Thymus (tissue), 11 donors: ENCODE data around the gene KRTAP5-10. TPM values are rescaled to one million over a fixed set of nuclear protein-coding genes. Genes with fewer than 3 reads are reported as not detected.

Source experiments
- DNase-seq, 9 donors: peaks; one replicate each; pipeline ENCODE4 v3.0.0-alpha.2; 2013; ENCODE audit warnings: low spot score in 9 of 9, low read depth in 6 of 9, missing footprints in 1 of 9
- H3K27ac ChIP-seq, 2 donors: one replicate each; pipeline ENCODE4 v1.5.1; 2013; ENCODE audit warnings: control low read depth in 1 of 2, low read depth in 1 of 2, low read length in 1 of 2, mild to moderate bottlenecking in 1 of 2, moderate library complexity in 1 of 2
- H3K27me3 ChIP-seq, 2 donors: one replicate each; pipeline ENCODE4 v1.5.1; 2013; ENCODE audit warnings: low read length in 1 of 2; ENCODE audit not compliant: control insufficient read depth in 2 of 2, insufficient read depth in 1 of 2
- H3K36me3 ChIP-seq, 2 donors: one replicate each; pipeline ENCODE4 v1.5.1; 2013; ENCODE audit warnings: low read length in 1 of 2, mild to moderate bottlenecking in 1 of 2, moderate library complexity in 1 of 2; ENCODE audit not compliant: control insufficient read depth in 2 of 2, insufficient read depth in 2 of 2
- H3K4me1 ChIP-seq, 2 donors: one replicate each; pipeline ENCODE4 v1.5.1; 2013; ENCODE audit warnings: low read length in 2 of 2; ENCODE audit not compliant: control insufficient read depth in 2 of 2, insufficient read depth in 2 of 2
- H3K4me3 ChIP-seq, 2 donors: one replicate each; pipeline ENCODE4 v1.5.1; 2013; ENCODE audit warnings: low read length in 2 of 2, control low read depth in 1 of 2, mild to moderate bottlenecking in 1 of 2
- H3K9me3 ChIP-seq, 2 donors: one replicate each; pipeline ENCODE4 v1.5.1; 2013; ENCODE audit warnings: low read length in 1 of 2, mild to moderate bottlenecking in 1 of 2; ENCODE audit not compliant: control insufficient read depth in 2 of 2, insufficient read depth in 1 of 2
- WGBS: extraction: QIAGEN DNeasy Blood & Tissue Kit; methylation state at CpG from one replicate; pipeline ENCODE4 v1.1.7; 2013; 5-methylcytosine and 5-hydroxymethylcytosine counted together
- polyA plus RNA-seq: library from polyadenylated mRNA; stranded (reverse); fragments of 200-250 nt; gene quantifications from one replicate; pipeline ENCODE4 v1.2.3, GENCODE V29; 2013
- total RNA-seq: library from RNA; stranded (reverse); fragments of 120-200 nt; gene quantifications from one replicate; pipeline ENCODE4 v1.2.4, GENCODE V29; 2013
- donor health status: healthy.

KRTAP5-10 gene
- total and polyA plus RNA-seq, 2 donors: 0.16 TPM; not detected in 1

- no peaks in the 10 kb centered on the region for H3K27me3 ChIP-seq
- no peak overlapping the region for H3K4me3 ChIP-seq
- H3K36me3 ChIP-seq: no peaks in the 10 kb centered on the region
- H3K9me3 ChIP-seq: peaks cover 0 to 3% of the 10 kb centered on the region in 2 donors
- WGBS: 95% methylated on average over 1 of the region's 1 CpG
- no peak overlapping the region for H3K27ac ChIP-seq
- no peaks in the 10 kb centered on the region for H3K4me1 ChIP-seq
- peak in 1 of 9 donors; percentile 4 for DNase-seq
Measured at GRCh38 chr11:71551711-71552110, 13.7 kb upstream of the KRTAP5-10 start.

- no peaks in the 10 kb centered on the region for H3K4me1 ChIP-seq
- no peaks in the 10 kb centered on the region for H3K9me3 ChIP-seq
- H3K27me3 ChIP-seq: no peaks in the 10 kb centered on the region
- H3K4me3 ChIP-seq: no peak overlapping the region
- DNase-seq: no peak
- 96% methylated on average over 6 of the region's 6 CpGs for WGBS
- no peaks in the 10 kb centered on the region for H3K36me3 ChIP-seq
- H3K27ac ChIP-seq: no peak overlapping the region
Measured at GRCh38 chr11:71554996-71555395, 10.4 kb upstream of the KRTAP5-10 start.

GRCh38 chr11:71555508-71555907 lies 9.9 kb upstream of the KRTAP5-10 start:
- Histone ChIP-seq H3K27ac (no peak overlapping the region), H3K4me3 (no peak overlapping the region), H3K36me3 (no peaks in the 10 kb centered on the region), H3K4me1 (no peaks in the 10 kb centered on the region), H3K27me3 (no peaks in the 10 kb centered on the region), H3K9me3 (no peaks in the 10 kb centered on the region)
- no peak for DNase-seq
- WGBS: 94% methylated on average over 11 of the region's 11 CpGs

GRCh38 chr11:71556018-71556417 lies 9.3 kb upstream of the KRTAP5-10 start:
- no peaks in the 10 kb centered on the region for H3K27me3 ChIP-seq
- no peak overlapping the region for H3K4me3 ChIP-seq
- DNase-seq: no peak
- no peak overlapping the region for H3K27ac ChIP-seq
- H3K9me3 ChIP-seq: no peaks in the 10 kb centered on the region
- no peaks in the 10 kb centered on the region for H3K4me1 ChIP-seq
- H3K36me3 ChIP-seq: no peaks in the 10 kb centered on the region
- WGBS: 94% methylated on average over 4 of the region's 4 CpGs

GRCh38 chr11:71557257-71557656 lies 8.1 kb upstream of the KRTAP5-10 start:
- H3K27ac ChIP-seq: no peak overlapping the region
- no peaks in the 10 kb centered on the region for H3K4me1 ChIP-seq
- H3K9me3 ChIP-seq: no peaks in the 10 kb centered on the region
- H3K27me3 ChIP-seq: no peaks in the 10 kb centered on the region
- no peak overlapping the region for H3K4me3 ChIP-seq
- H3K36me3 ChIP-seq: no peaks in the 10 kb centered on the region
- DNase-seq: no peak

- Histone ChIP-seq H3K27me3 (peaks cover 0 to 9% of the 10 kb centered on the region in 2 donors), H3K36me3 (no peaks in the 10 kb centered on the region), H3K4me3 (no peak overlapping the region), H3K4me1 (no peaks in the 10 kb centered on the region), H3K9me3 (no peaks in the 10 kb centered on the region), H3K27ac (no peak overlapping the region)
- DNase-seq: no peak
- WGBS: 96% methylated on average over 1 of the region's 1 CpG
Measured at GRCh38 chr11:71558996-71559395, 6.4 kb upstream of the KRTAP5-10 start.

- DNase-seq: no peak
- H3K4me3 ChIP-seq: no peak overlapping the region
- H3K9me3 ChIP-seq: no peaks in the 10 kb centered on the region
- H3K4me1 ChIP-seq: no peaks in the 10 kb centered on the region
- H3K27me3 ChIP-seq: peaks cover 0 to 11% of the 10 kb centered on the region in 2 donors
- no peaks in the 10 kb centered on the region for H3K36me3 ChIP-seq
- no peak overlapping the region for H3K27ac ChIP-seq
Measured at GRCh38 chr11:71562120-71562519, 3.2 kb upstream of the KRTAP5-10 start.

- H3K4me1 ChIP-seq: no peaks in the 10 kb centered on the region
- peaks cover 0 to 11% of the 10 kb centered on the region in 2 donors for H3K27me3 ChIP-seq
- no peak overlapping the region for H3K27ac ChIP-seq
- no peaks in the 10 kb centered on the region for H3K36me3 ChIP-seq
- H3K9me3 ChIP-seq: no peaks in the 10 kb centered on the region
- H3K4me3 ChIP-seq: no peak overlapping the region
- DNase-seq: peak in 2 of 9 donors; percentile 8 to 19
- WGBS: 10% methylated on average over 8 of the region's 8 CpGs
Measured at GRCh38 chr11:71563406-71563805, 2.0 kb upstream of the KRTAP5-10 start.

GRCh38 chr11:71564430-71564829 lies 933 bp upstream of the KRTAP5-10 start:
- H3K4me1 ChIP-seq: no peaks in the 10 kb centered on the region
- H3K4me3 ChIP-seq: no peak overlapping the region
- no peaks in the 10 kb centered on the region for H3K9me3 ChIP-seq
- no peaks in the 10 kb centered on the region for H3K36me3 ChIP-seq
- no peak overlapping the region for H3K27ac ChIP-seq
- 83% methylated on average over 4 of the region's 4 CpGs for WGBS
- peaks cover 0 to 11% of the 10 kb centered on the region in 2 donors for H3K27me3 ChIP-seq
- no peak for DNase-seq

GRCh38 chr11:71566081-71566620 lies 788 bp downstream of the KRTAP5-10 start:
- WGBS: 83% methylated on average over 10 of the region's 10 CpGs
- H3K27ac ChIP-seq: no peak overlapping the region
- H3K9me3 ChIP-seq: no peaks in the 10 kb centered on the region
- H3K36me3 ChIP-seq: no peaks in the 10 kb centered on the region
- no peaks in the 10 kb centered on the region for H3K4me1 ChIP-seq
- H3K27me3 ChIP-seq: peaks cover 0 to 13% of the 10 kb centered on the region in 2 donors
- no peak for DNase-seq
- H3K4me3 ChIP-seq: no peak overlapping the region
